Heart right ventricle (tissue), 16 donors: ENCODE results near the gene NRP2. TPM values are rescaled to one million over a fixed set of nuclear protein-coding genes. Genes with fewer than 3 reads are reported as not detected.

Source experiments
- ATAC-seq, 8 donors: fragments of 200-7000 bp; cut with Tn5 transposase; one replicate each; pipeline ENCODE4 v1.9.1; 2020; ENCODE audit warnings: mild to moderate bottlenecking in 8 of 8, moderate library complexity in 8 of 8, moderate number of reproducible peaks in 1 of 8
- DNase-seq, 2 donors: peaks; one replicate each; pipeline ENCODE4 v3.0.0-alpha.2; 2020
- H3K27ac ChIP-seq, 10 donors: fragments of 200-600 bp; sonication (generic) in 2 of 10; one replicate each; pipeline versions ENCODE4 v1.5.0 to v1.8.0; 2020 to 2022; ENCODE audit warnings: mild to moderate bottlenecking in 3 of 10
- H3K27me3 ChIP-seq, 7 donors: fragments of 200-600 bp; one replicate each; pipeline ENCODE4 v1.8.0; 2021 to 2022; ENCODE audit warnings: mild to moderate bottlenecking in 2 of 7
- H3K36me3 ChIP-seq, 9 donors: fragments of 200-600 bp; sonication (generic) in 1 of 9; one replicate each; pipeline versions ENCODE4 v1.5.0 to v1.8.0; 2020 to 2022; ENCODE audit warnings: mild to moderate bottlenecking in 2 of 9
- H3K4me1 ChIP-seq, 9 donors: fragments of 200-600 bp; sonication (generic) in 1 of 9; one replicate each; pipeline versions ENCODE4 v1.5.0 to v1.8.0; 2020 to 2022; ENCODE audit warnings: mild to moderate bottlenecking in 4 of 9
- H3K4me3 ChIP-seq, 10 donors: fragments of 200-600 bp; sonication (generic) in 2 of 10; one replicate each; pipeline versions ENCODE4 v1.5.0 to v1.8.0; 2020 to 2022; ENCODE audit warnings: mild to moderate bottlenecking in 7 of 10, moderate library complexity in 2 of 10
- H3K9me3 ChIP-seq, 11 donors: fragments of 200-600 bp in 10 of 11; sonication (generic) in 2 of 11; one replicate each; pipeline versions ENCODE4 v1.5.0 to v1.8.0; 2013 to 2022; ENCODE audit warnings: mild to moderate bottlenecking in 2 of 11, control low read depth in 1 of 11, moderate library complexity in 1 of 11
- CTCF ChIP-seq, 9 donors: fragments of 200-600 bp; sonication (generic) in 2 of 9; IDR thresholded peaks; one replicate each; pipeline versions ENCODE4 v1.5.0 to v1.8.0; 2021 to 2022; ENCODE audit warnings: antibody characterized with exemption in 9 of 9, mild to moderate bottlenecking in 5 of 9, moderate library complexity in 1 of 9
- WGBS, 2 donors: extraction: QIAGEN DNeasy Blood & Tissue Kit; methylation state at CpG; one replicate each; pipeline ENCODE4 v1.1.7; 2013; ENCODE audit warnings: inconsistent platforms in 1 of 2; 5-methylcytosine and 5-hydroxymethylcytosine counted together
- intact Hi-C, 10 donors: fragments of 100-400 bp; cut with DNase I; formaldehyde crosslinking; loops; one replicate each; pipeline versions ENCODE4 v1.11.1 to v1.14.2; 2022
- polyA plus RNA-seq, 2 donors: library from polyadenylated mRNA; stranded (reverse); fragments of 200-250 nt; gene quantifications; one replicate each; pipeline ENCODE4 v1.2.3, GENCODE V29; 2013
- total RNA-seq, 10 donors: library from RNA; stranded (reverse); fragmentation: NEBNext Ultra II Directional in 3 of 10; extraction: Animal tissue kit (Norgen Biotek cat#: 25700) in 3 of 10; gene quantifications; one replicate each; pipeline versions ENCODE4 v1.2.1 to v1.2.4, GENCODE V29; 2021 to 2023
- donor health status: Arrhythmogenic right ventricular cardiomyopathy.
- donor health status: ischemic (EF 13 %, LVEDD 7.1; RV severe dilation, severe dysfunction).
- donor health status: healthy with polysubstance abuse.
- donor health status: DM: no; HTN: yes; CAD: no.
- donor health status: DM: no; HTN: no; CAD: no.
- donor health status: ischemic (EF 25% LVEDD 6.9; RV normal size, moderate dysfunction).
- donor health status: ischemic (EF 25% LVEDD 5.7; RV mildly dilated, moderate dysfunction).
- donor health status: healthy.
- donor health status: DM: yes; HTN: yes; CAD: no.
- donor health status: Ischemic cardiomyopathy.
- donor health status: ischemic (EF 35%, LVEDD 5.7; RV mildly dilated, moderate dysfunction).
- donor health status: nonischemic (EF 11% LVEDD 7.7; RV severe dilation, severe dysfunction).
- donor health status: DM: yes; HTN: yes; CAD: no.
- donor health status: PGD.
- donor health status: ischemic (EF 29% LVEDD 5.4; RV normal size, mild dysfunction).
- donor health status: nonischemic (EF 23%, LVEDD 6.1; RV moderate dilation, normal function).

NRP2 gene
- total and polyA plus RNA-seq, 12 donors = 2.5 to 29.4 (median 8.6) TPM

DNA sequence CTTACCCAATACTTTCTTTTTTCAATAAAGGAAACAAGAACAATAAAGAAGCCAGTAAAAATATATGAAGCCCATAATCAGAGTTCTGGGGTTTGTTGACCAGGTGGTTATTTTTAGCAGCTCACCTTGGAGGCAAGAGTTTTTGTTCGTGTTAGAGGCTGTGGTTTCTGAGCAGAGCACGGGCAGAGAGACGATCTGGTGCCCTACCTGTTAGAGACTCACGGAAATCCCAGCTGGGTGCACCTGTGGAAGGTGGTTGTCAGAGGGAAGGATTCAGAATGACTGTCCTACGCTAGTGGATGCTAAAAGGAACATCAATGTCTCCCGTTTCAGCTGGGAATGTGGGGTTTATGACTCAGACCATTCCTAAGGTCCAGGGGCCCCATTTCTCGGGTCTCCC lies 87.6 kb downstream of the NRP2 start:
- H3K36me3 ChIP-seq = peaks cover 0 to 57% (median 0%) of the 10 kb centered on the region in 9 donors
- intact Hi-C loops = loop anchor here in 9 of 10 donors (2.0 to 10.0 kb wide), 7 partner anchors 83 to 177 kb away; no protein-coding TSS in a partner anchor
- H3K27ac ChIP-seq = no peak overlapping the region
- H3K4me3 ChIP-seq = no peak overlapping the region
- no peak for DNase-seq
- no peak for TF ChIP-seq CTCF (IDR thresholded peaks at IDR 0.05)
- no peak for ATAC-seq
- peaks cover 0 to 11% (median 4%) of the 10 kb centered on the region in 9 donors for H3K4me1 ChIP-seq
- 86% methylated on average over 7 of the region's 7 CpGs for WGBS, 2 donors
- peaks cover 0 to 11% (median 0%) of the 10 kb centered on the region in 7 donors for H3K27me3 ChIP-seq
- H3K9me3 ChIP-seq = no peaks in the 10 kb centered on the region

DNA sequence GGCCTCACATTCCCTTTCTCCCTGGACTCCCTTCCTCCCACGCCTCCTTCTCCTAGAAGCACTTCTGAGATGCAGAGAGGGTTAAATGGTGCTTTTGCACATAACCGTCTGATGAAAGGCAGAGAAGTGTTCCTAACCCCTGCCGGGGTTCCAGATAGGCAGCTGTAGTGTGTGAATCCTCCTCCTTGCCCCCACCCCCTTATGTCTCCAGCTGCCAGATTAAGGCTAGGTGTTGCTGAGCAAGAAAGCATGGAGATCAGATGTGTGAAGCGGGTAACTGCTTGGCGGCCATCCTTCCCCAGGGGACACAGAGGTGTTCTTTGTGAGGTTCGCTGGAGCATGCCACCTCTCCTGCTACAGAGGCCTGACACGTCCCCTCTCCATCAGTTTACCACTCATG lies 88.3 kb downstream of the NRP2 start:
- 84 to 87% methylated on average over 7 of the region's 7 CpGs for WGBS, 2 donors
- intact Hi-C loops = loop anchor here in 6 of 10 donors (5.0 to 10.0 kb wide), 5 partner anchors 114 to 177 kb away; no protein-coding TSS in a partner anchor

GRCh38 chr2:205771031-205771430 lies 88.7 kb downstream of the NRP2 start:
- H3K27ac ChIP-seq = no peak overlapping the region
- H3K9me3 ChIP-seq = no peaks in the 10 kb centered on the region
- 88 to 90% methylated on average over 10 of the region's 10 CpGs for WGBS, 2 donors
- peaks cover 0 to 6% (median 0%) of the 10 kb centered on the region in 7 donors for H3K27me3 ChIP-seq
- ATAC-seq (no peak), DNase-seq (no peak)
- H3K4me1 ChIP-seq = peaks cover 0 to 11% (median 4%) of the 10 kb centered on the region in 9 donors
- H3K4me3 ChIP-seq = no peak overlapping the region
- H3K36me3 ChIP-seq = peaks cover 0 to 48% (median 0%) of the 10 kb centered on the region in 9 donors
- TF ChIP-seq CTCF (IDR thresholded peaks at IDR 0.05) = no peak
- intact Hi-C loops = loop anchor here in 6 of 10 donors (5.0 to 10.0 kb wide), 5 partner anchors 114 to 176 kb away; no protein-coding TSS in a partner anchor

More for the DNA sequence above, 88.3 kb downstream of the NRP2 start:
- DNase-seq (no peak), ATAC-seq (no peak)
- H3K9me3 ChIP-seq = no peaks in the 10 kb centered on the region
- no peak for TF ChIP-seq CTCF (IDR thresholded peaks at IDR 0.05)
- H3K27ac ChIP-seq = no peak overlapping the region
- H3K27me3 ChIP-seq = peaks cover 0 to 10% (median 0%) of the 10 kb centered on the region in 7 donors
- H3K4me3 ChIP-seq = no peak overlapping the region
- peaks cover 0 to 50% (median 0%) of the 10 kb centered on the region in 9 donors for H3K36me3 ChIP-seq
- peaks cover 0 to 11% (median 4%) of the 10 kb centered on the region in 9 donors for H3K4me1 ChIP-seq

GRCh38 chr2:205771666-205772065 lies 89.4 kb downstream of the NRP2 start:
- no peak overlapping the region for H3K4me3 ChIP-seq
- no peak overlapping the region for H3K27ac ChIP-seq
- no peak for TF ChIP-seq CTCF (IDR thresholded peaks at IDR 0.05)
- no peaks in the 10 kb centered on the region for H3K9me3 ChIP-seq
- H3K27me3 ChIP-seq = peaks cover 0 to 10% (median 0%) of the 10 kb centered on the region in 7 donors
- peaks cover 0 to 8% (median 4%) of the 10 kb centered on the region in 9 donors for H3K4me1 ChIP-seq
- 88 to 96% methylated on average over 2 of the region's 2 CpGs for WGBS, 2 donors
- no peak for ATAC-seq
- intact Hi-C loops = loop anchor here in 6 of 10 donors (5.0 to 10.0 kb wide), 5 partner anchors 113 to 176 kb away; no protein-coding TSS in a partner anchor
- peaks cover 0 to 41% (median 0%) of the 10 kb centered on the region in 9 donors for H3K36me3 ChIP-seq
- DNase-seq = no peak
